ENCODE measurements around the gene STK24.

DNA sequence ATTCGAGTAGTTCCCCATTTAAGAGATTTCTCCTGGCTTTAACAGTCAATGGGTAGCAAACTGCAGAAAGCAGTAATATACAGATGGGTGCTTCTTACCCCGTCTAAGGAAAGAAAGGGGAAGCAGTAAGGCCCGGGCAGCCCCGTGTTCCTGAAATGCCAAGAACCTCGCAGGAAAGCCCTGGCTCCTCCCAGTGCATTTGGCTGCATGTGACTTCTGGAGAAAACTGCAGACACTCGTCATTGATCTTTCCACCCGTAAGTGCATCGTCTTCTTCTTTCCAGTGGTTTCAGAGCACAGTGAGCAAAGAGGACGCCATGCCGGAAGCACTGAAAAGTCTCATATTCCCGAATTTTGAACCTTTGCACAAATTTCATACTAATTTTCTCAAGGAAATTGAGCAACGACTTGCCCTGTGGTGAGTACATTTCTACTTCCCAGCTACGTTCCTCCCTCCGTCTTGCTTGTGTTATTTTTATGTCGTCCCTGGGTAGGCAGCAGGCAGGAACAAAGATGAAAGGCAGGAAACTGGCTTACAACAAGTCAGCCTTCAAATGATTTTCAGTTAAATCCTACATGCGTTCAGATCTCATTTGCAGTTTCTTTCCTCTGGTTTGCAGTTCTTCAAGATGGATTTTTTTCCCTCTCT, 165.2 kb downstream of the STK24 start:
- TF ChIP-seq EP300 (IDR thresholded peaks at IDR 0.05; ENCODE audit: borderline replicate concordance) (no peak), CEBPB (IDR thresholded peaks at IDR 0.05) (no peak), REST (IDR thresholded peaks at IDR 0.05; ENCODE audit: low read depth) (no peak), ZBTB7A (IDR thresholded peaks at IDR 0.05; ENCODE audit: low read depth) (no peak), TAF1 (IDR thresholded peaks at IDR 0.05; ENCODE audit: low read depth) (no peak), NFIC (IDR thresholded peaks at IDR 0.05) (no peak), YY1 (IDR thresholded peaks at IDR 0.05; ENCODE audit: low read depth) (no peak), EGR1 (IDR thresholded peaks at IDR 0.05) (no peak)
- TF ChIP-seq, protein P1, sequence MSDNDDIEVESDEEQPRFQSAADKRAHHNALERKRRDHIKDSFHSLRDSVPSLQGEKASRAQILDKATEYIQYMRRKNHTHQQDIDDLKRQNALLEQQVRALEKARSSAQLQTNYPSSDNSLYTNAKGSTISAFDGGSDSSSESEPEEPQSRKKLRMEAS (IDR thresholded peaks at IDR 0.05): no peak
